Breast epithelium (tissue), 3 donors: ENCODE measurements around the gene CFAP68.

Experiments used
- POLR2AphosphoS5 ChIP-seq, 3 donors: sonication (generic); formaldehyde crosslinking; IDR thresholded peaks; one replicate each; pipeline ENCODE4 v1.6.1; 2017; ENCODE audit warnings: antibody characterized with exemption in 3 of 3
- TF ChIP-seq, protein P1 (sequence below), 3 donors: fragments of 450-650 bp; IDR thresholded peaks; one replicate each; pipeline ENCODE4 v1.5.1; 2016 to 2017; ENCODE audit warnings: antibody characterized with exemption in 3 of 3, mild to moderate bottlenecking in 3 of 3, moderate library complexity in 3 of 3

DNA sequence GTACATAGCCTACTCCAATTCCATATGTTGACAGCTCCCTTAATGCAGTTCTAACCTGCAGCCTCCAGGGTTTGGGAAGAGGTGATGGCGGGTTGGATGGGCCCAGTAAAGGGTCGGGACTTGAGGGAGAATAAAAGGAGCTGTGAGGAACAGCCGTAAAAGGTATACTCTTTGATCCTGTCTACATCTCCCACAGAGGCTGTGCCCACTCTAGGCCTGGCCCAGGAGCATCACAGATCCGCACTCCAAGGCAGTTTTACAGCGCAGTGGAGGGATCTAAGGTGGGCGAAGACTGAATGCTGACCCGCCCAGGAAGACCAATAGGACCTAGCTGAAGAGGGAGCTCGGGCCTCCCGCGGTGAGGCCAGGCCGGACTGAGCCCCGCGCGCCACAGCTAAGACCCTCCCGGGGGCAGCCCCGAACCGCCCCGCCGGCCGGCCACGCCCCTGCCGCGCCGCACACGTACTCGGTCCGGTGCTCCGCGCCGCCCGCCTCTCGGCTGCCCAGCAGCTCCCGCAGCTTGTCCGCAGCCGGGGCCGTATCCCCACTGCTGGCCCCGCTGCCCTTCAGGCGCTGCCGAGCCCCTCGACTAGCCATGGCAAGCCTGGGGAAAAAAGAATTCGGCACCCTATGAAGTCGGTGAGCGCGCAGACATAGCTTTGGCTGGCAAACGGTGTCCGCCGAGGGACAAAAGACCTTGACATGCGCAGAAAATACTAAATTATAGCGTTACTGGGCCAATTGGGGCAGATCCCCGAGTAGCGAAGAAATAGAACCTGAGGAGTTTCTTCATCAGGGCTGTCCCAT is 8.3 kb upstream of the CFAP68 start, which contains the start of gene ALG9:
- TF ChIP-seq, protein P1, sequence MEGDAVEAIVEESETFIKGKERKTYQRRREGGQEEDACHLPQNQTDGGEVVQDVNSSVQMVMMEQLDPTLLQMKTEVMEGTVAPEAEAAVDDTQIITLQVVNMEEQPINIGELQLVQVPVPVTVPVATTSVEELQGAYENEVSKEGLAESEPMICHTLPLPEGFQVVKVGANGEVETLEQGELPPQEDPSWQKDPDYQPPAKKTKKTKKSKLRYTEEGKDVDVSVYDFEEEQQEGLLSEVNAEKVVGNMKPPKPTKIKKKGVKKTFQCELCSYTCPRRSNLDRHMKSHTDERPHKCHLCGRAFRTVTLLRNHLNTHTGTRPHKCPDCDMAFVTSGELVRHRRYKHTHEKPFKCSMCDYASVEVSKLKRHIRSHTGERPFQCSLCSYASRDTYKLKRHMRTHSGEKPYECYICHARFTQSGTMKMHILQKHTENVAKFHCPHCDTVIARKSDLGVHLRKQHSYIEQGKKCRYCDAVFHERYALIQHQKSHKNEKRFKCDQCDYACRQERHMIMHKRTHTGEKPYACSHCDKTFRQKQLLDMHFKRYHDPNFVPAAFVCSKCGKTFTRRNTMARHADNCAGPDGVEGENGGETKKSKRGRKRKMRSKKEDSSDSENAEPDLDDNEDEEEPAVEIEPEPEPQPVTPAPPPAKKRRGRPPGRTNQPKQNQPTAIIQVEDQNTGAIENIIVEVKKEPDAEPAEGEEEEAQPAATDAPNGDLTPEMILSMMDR (IDR thresholded peaks at IDR 0.05) = peak; percentile 13 to 44 (median 33)
- TF ChIP-seq POLR2AphosphoS5 (IDR thresholded peaks at IDR 0.05) = peak; percentile 50 to 71 (median 71)
